Activated CD4-positive, alpha-beta T cell treated with anti-CD3 and anti-CD28 coated beads, Interleukin-2, amount 10 ng/mL, durations not matched to agents 24 days and 14 days (primary cell): ENCODE measurements around the gene IL4R. TPM values are rescaled to one million over a fixed set of nuclear protein-coding genes. Genes with fewer than 3 reads are reported as not detected.
"Not testable (repeated sequence)": the region's sequence is repeated elsewhere in the genome, so short reads cannot be mapped to it uniquely, and the experiment has no call there.

Experiments used
- DNase-seq: peaks from one replicate; pipeline ENCODE4 v3.0.0; 2022
- H3K27ac Mint-ChIP-seq: one replicate; pipeline ENCODE4 v1.8.0; 2022; ENCODE audit warnings: mild to moderate bottlenecking, mixed read lengths
- H3K27me3 Mint-ChIP-seq: one replicate; pipeline ENCODE4 v1.8.0; 2022; ENCODE audit warnings: mixed read lengths
- H3K36me3 Mint-ChIP-seq: one replicate; pipeline ENCODE4 v1.8.0; 2022; ENCODE audit warnings: low read depth, mild to moderate bottlenecking, mixed read lengths
- H3K4me1 Mint-ChIP-seq: one replicate; pipeline ENCODE4 v1.8.0; 2021; ENCODE audit warnings: mixed read lengths
- H3K4me3 Mint-ChIP-seq: one replicate; pipeline ENCODE4 v1.8.0; 2022; ENCODE audit warnings: mild to moderate bottlenecking, moderate library complexity, mixed read lengths
- H3K9me3 Mint-ChIP-seq: one replicate; pipeline ENCODE4 v1.8.0; 2021; ENCODE audit warnings: mixed read lengths
- intact Hi-C: fragments of 100-400 bp; cut with micrococcal nuclease; formaldehyde crosslinking; loops from one replicate; pipeline ENCODE4 v1.15.1; 2023
- total RNA-seq: library from RNA; stranded (reverse); gene quantifications from 2 replicates; pipeline ENCODE4 v1.2.3, GENCODE V29; 2022

The IL4R gene
- total RNA-seq, 1 donor from 2014 or later: 375 TPM

- no peaks in the 10 kb centered on the region for H3K27me3 Mint-ChIP-seq
- H3K4me1 Mint-ChIP-seq: peaks cover 36% of the 10 kb centered on the region
- peak overlapping the region; percentile 74 for H3K27ac Mint-ChIP-seq
- no peak overlapping the region for H3K4me3 Mint-ChIP-seq
- H3K36me3 Mint-ChIP-seq: peaks cover 13% of the 10 kb centered on the region
- H3K9me3 Mint-ChIP-seq: peaks cover 10% of the 10 kb centered on the region
- intact Hi-C loops: no loop called here
- DNase-seq: no peak
Measured at GRCh38 chr16:27383556-27384243, 69.9 kb downstream of the IL4R start.

- H3K27ac Mint-ChIP-seq: peak overlapping the region; percentile 22
- peaks cover 32% of the 10 kb centered on the region for H3K4me1 Mint-ChIP-seq
- H3K9me3 Mint-ChIP-seq: peaks cover 12% of the 10 kb centered on the region
- H3K27me3 Mint-ChIP-seq: no peaks in the 10 kb centered on the region
- no peak overlapping the region for H3K4me3 Mint-ChIP-seq
- intact Hi-C loops: no loop called here
- no peak for DNase-seq
- peaks cover 17% of the 10 kb centered on the region for H3K36me3 Mint-ChIP-seq
Measured at GRCh38 chr16:27384425-27384824, 70.7 kb downstream of the IL4R start.

- intact Hi-C loops: no loop called here
- Mint-ChIP-seq H3K27me3 (no peaks in the 10 kb centered on the region), H3K4me3 (no peak overlapping the region), H3K9me3 (peaks cover 15% of the 10 kb centered on the region), H3K36me3 (peaks cover 20% of the 10 kb centered on the region), H3K27ac (no peak overlapping the region), H3K4me1 (peaks cover 26% of the 10 kb centered on the region)
- DNase-seq: no peak
Measured at GRCh38 chr16:27385398-27385797, 71.6 kb downstream of the IL4R start.

- Mint-ChIP-seq H3K27ac (peak overlapping the region; percentile 71), H3K9me3 (peaks cover 20% of the 10 kb centered on the region), H3K4me3 (no peak overlapping the region), H3K27me3 (no peaks in the 10 kb centered on the region), H3K36me3 (peaks cover 25% of the 10 kb centered on the region), H3K4me1 (peaks cover 21% of the 10 kb centered on the region)
- DNase-seq: peak; percentile 34
- intact Hi-C loops: loop anchor here (1.0 kb wide), 1 partner anchor 7 kb away; no protein-coding TSS in a partner anchor
Measured at GRCh38 chr16:27386674-27387073, 72.9 kb downstream of the IL4R start.

- Mint-ChIP-seq H3K4me3 (no peak overlapping the region), H3K9me3 (peaks cover 30% of the 10 kb centered on the region), H3K27me3 (no peaks in the 10 kb centered on the region), H3K4me1 (peaks cover 14% of the 10 kb centered on the region), H3K27ac (peak overlapping the region; percentile 76), H3K36me3 (peaks cover 30% of the 10 kb centered on the region)
- DNase-seq: peak; percentile 58
- intact Hi-C loops: loop anchor here (1.0 kb wide), 1 partner anchor 8 kb away; no protein-coding TSS in a partner anchor
Measured at GRCh38 chr16:27387724-27388123, 74.0 kb downstream of the IL4R start.

- Mint-ChIP-seq H3K4me3 (no peak overlapping the region), H3K9me3 (peaks cover 31% of the 10 kb centered on the region), H3K27me3 (no peaks in the 10 kb centered on the region), H3K4me1 (peaks cover 21% of the 10 kb centered on the region), H3K27ac (no peak overlapping the region), H3K36me3 (peaks cover 30% of the 10 kb centered on the region)
- intact Hi-C loops: no loop called here
- no peak for DNase-seq
Measured at GRCh38 chr16:27389272-27389961, 75.6 kb downstream of the IL4R start.

- H3K27me3 Mint-ChIP-seq: no peaks in the 10 kb centered on the region
- no peak overlapping the region for H3K27ac Mint-ChIP-seq
- no peak for DNase-seq
- peaks cover 32% of the 10 kb centered on the region for H3K36me3 Mint-ChIP-seq
- H3K4me1 Mint-ChIP-seq: peaks cover 24% of the 10 kb centered on the region
- no peak overlapping the region for H3K4me3 Mint-ChIP-seq
- peaks cover 32% of the 10 kb centered on the region for H3K9me3 Mint-ChIP-seq
- intact Hi-C loops: no loop called here
Measured at GRCh38 chr16:27390151-27390550, 76.4 kb downstream of the IL4R start.

- Mint-ChIP-seq H3K4me3 (no peak overlapping the region), H3K36me3 (peaks cover 36% of the 10 kb centered on the region), H3K27ac (no peak overlapping the region), H3K27me3 (no peaks in the 10 kb centered on the region), H3K9me3 (peaks cover 32% of the 10 kb centered on the region), H3K4me1 (peaks cover 24% of the 10 kb centered on the region)
- no peak for DNase-seq
- intact Hi-C loops: loop anchor here (2.0 kb wide), 1 partner anchor 14 kb away; no protein-coding TSS in a partner anchor
Measured at GRCh38 chr16:27392671-27393070, 78.9 kb downstream of the IL4R start.

GRCh38 chr16:27394516-27394915 is 80.7 kb downstream of the IL4R start:
- H3K36me3 Mint-ChIP-seq: peaks cover 30% of the 10 kb centered on the region
- intact Hi-C loops: no loop called here

GRCh38 chr16:27398341-27398893 is 84.6 kb downstream of the IL4R start:
- DNase-seq, intact Hi-C loops, H3K27me3 Mint-ChIP-seq, H3K4me3 Mint-ChIP-seq: not testable (repeated sequence)
- Mint-ChIP-seq H3K9me3 (peaks cover 11% of the 10 kb centered on the region), H3K4me1 (peaks cover 39% of the 10 kb centered on the region), H3K27ac (peak overlapping the region; percentile 23), H3K36me3 (peaks cover 30% of the 10 kb centered on the region)

More at GRCh38 chr16:27394516-27394915, 80.7 kb downstream of the IL4R start:
- H3K27me3 Mint-ChIP-seq: no peaks in the 10 kb centered on the region
- no peak overlapping the region for H3K27ac Mint-ChIP-seq
- peaks cover 30% of the 10 kb centered on the region for H3K9me3 Mint-ChIP-seq
- H3K4me1 Mint-ChIP-seq: peaks cover 23% of the 10 kb centered on the region
- H3K4me3 Mint-ChIP-seq: no peak overlapping the region
- no peak for DNase-seq

- DNase-seq: no peak
- intact Hi-C loops: no loop called here
- H3K4me3 Mint-ChIP-seq: no peak overlapping the region
- H3K4me1 Mint-ChIP-seq: peaks cover 37% of the 10 kb centered on the region
- H3K27ac Mint-ChIP-seq: peak overlapping the region; percentile 23
- peaks cover 35% of the 10 kb centered on the region for H3K36me3 Mint-ChIP-seq
- peaks cover 8% of the 10 kb centered on the region for H3K9me3 Mint-ChIP-seq
- H3K27me3 Mint-ChIP-seq: no peaks in the 10 kb centered on the region
Measured at GRCh38 chr16:27398894-27399853, 85.4 kb downstream of the IL4R start.

- DNase-seq: no peak
- peaks cover under 1% of the 10 kb centered on the region for H3K9me3 Mint-ChIP-seq
- H3K4me1 Mint-ChIP-seq: peaks cover 33% of the 10 kb centered on the region
- H3K4me3 Mint-ChIP-seq: no peak overlapping the region
- no peaks in the 10 kb centered on the region for H3K27me3 Mint-ChIP-seq
- intact Hi-C loops: no loop called here
- H3K27ac Mint-ChIP-seq: no peak overlapping the region
- H3K36me3 Mint-ChIP-seq: peaks cover 34% of the 10 kb centered on the region
Measured at GRCh38 chr16:27399969-27400368, 86.2 kb downstream of the IL4R start.
